ENCODE measurements around the gene RDH16. TPM values are rescaled to one million over a fixed set of nuclear protein-coding genes. Genes with fewer than 3 reads are reported as not detected.

Gene RDH16
- total and polyA plus RNA-seq, 8 donors, result 0.20 to 1.1 (median 0.79) TPM

DNA sequence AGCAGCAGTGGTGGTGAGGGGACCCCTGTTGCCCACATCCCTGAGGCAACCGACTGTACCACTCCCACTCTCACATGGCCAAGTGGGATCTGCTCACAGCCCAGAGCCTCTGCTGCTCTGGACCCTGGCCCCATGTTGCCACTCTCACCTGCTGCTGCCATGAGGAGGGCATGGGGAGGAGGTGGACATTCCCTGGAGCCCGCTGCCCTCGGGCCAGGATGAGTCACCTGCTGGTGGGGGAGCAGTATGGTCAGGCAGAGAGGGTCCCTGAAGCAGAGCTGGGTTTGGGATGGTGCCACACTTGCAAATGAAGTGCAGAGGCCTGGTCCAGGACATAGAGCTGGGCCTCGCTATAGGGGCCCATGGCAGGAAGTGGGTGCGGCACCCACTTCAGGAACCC, 49.3 kb downstream of the RDH16 start:
- H3K27ac ChIP-seq, result no peak overlapping the region
- no peaks in the 10 kb centered on the region for H3K4me1 ChIP-seq
- peaks cover 0 to 27% of the 10 kb centered on the region in 2 donors for H3K9me3 ChIP-seq
- H3K4me3 ChIP-seq, result no peak overlapping the region
- TF ChIP-seq, protein P1, sequence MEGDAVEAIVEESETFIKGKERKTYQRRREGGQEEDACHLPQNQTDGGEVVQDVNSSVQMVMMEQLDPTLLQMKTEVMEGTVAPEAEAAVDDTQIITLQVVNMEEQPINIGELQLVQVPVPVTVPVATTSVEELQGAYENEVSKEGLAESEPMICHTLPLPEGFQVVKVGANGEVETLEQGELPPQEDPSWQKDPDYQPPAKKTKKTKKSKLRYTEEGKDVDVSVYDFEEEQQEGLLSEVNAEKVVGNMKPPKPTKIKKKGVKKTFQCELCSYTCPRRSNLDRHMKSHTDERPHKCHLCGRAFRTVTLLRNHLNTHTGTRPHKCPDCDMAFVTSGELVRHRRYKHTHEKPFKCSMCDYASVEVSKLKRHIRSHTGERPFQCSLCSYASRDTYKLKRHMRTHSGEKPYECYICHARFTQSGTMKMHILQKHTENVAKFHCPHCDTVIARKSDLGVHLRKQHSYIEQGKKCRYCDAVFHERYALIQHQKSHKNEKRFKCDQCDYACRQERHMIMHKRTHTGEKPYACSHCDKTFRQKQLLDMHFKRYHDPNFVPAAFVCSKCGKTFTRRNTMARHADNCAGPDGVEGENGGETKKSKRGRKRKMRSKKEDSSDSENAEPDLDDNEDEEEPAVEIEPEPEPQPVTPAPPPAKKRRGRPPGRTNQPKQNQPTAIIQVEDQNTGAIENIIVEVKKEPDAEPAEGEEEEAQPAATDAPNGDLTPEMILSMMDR (IDR thresholded peaks at IDR 0.05), result no peak
- intact Hi-C loops (cut with DNase I), result no loop called here
- DNase-seq (no peak), ATAC-seq (no peak)
- H3K27me3 ChIP-seq, result no peaks in the 10 kb centered on the region
- H3K36me3 ChIP-seq, result no peaks in the 10 kb centered on the region

DNA sequence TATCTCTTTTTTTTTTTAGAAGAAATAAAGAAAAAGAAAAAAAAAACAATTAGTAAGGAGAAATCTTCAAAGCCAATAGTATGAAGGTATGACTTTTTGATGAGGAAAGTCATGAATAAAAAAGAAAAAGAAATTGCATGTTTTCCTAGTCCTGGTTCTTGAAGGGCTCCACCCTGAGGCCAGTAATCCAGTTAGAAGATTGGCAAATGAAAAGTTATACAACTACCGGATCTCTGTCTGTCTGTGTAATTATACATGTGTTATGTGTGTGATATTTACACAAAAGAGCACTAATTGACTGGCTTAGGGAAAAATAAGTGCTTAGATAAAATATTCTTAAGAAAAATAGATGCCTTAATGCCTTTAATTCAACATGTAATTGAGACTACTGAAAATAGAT, 51.6 kb downstream of the RDH16 start:
- H3K4me1 ChIP-seq, result no peaks in the 10 kb centered on the region
- H3K27ac ChIP-seq, result no peak overlapping the region
- H3K4me3 ChIP-seq, result no peak overlapping the region
- intact Hi-C loops (cut with DNase I), result no loop called here
- no peak for ATAC-seq
- H3K36me3 ChIP-seq, result no peaks in the 10 kb centered on the region
- no peak for DNase-seq
- H3K27me3 ChIP-seq, result no peaks in the 10 kb centered on the region
- TF ChIP-seq, protein P1 (IDR thresholded peaks at IDR 0.05), result no peak
- H3K9me3 ChIP-seq, result peaks cover 0 to 50% of the 10 kb centered on the region in 2 donors

DNA sequence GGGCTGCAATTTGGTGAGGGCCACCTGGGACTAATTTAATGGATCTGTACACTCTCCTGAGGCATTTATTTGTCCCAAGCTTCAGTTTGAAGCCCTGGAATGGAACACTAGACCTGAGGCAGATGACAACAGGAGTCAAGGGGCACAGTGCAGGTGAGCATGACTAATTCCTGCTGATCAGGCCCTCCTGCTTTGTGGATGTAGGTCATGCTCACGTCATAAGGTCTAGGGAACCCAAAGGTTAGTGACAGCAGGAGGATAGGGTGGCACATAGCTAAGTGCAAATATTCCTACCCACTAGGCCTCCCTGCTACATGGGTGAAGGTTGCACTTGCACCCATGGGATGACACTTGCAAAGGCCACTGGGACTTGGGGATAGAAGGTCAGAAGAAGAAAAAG, 54.0 kb downstream of the RDH16 start:
- intact Hi-C loops (cut with DNase I), result no loop called here
- TF ChIP-seq, protein P1 (IDR thresholded peaks at IDR 0.05), result no peak

More for the DNA sequence above, 54.0 kb downstream of the RDH16 start:
- Histone ChIP-seq H3K9me3 (peaks cover 0 to 50% of the 10 kb centered on the region in 2 donors), H3K27ac (no peak overlapping the region), H3K4me1 (no peaks in the 10 kb centered on the region), H3K4me3 (no peak overlapping the region), H3K36me3 (no peaks in the 10 kb centered on the region), H3K27me3 (no peaks in the 10 kb centered on the region)
- no peak for DNase-seq
- no peak for ATAC-seq

Other genes with a start within 250 kb of the RDH16 start
- 100 to 1,000 TPM; 531 to 592 TPM for gene NACA, start 232.3 kb downstream of the RDH16 start, total RNA-seq
- gene NACA, start 232.3 kb downstream of the RDH16 start, polyA plus RNA-seq (ENCODE audit: insufficient read length in 6 of 6), result 1,000 to 10,000 TPM; 2,221 to 2,541 (median 2,372) TPM
- 10 to 100 TPM in 1 of 2 donors, 1 to 10 TPM in 1; 7.2 to 13.6 TPM for gene PRIM1, start 205.3 kb downstream of the RDH16 start, total RNA-seq
- 10 to 100 TPM; 19.9 to 28.5 (median 23.2) TPM for gene PRIM1, start 205.3 kb downstream of the RDH16 start, polyA plus RNA-seq (ENCODE audit: insufficient read length in 6 of 6)
- gene HSD17B6, start 194.3 kb downstream of the RDH16 start, total RNA-seq, result 10 to 100 TPM; 40.7 to 63.0 TPM
- gene HSD17B6, start 194.3 kb downstream of the RDH16 start, polyA plus RNA-seq (ENCODE audit: insufficient read length in 6 of 6), result 1 to 10 TPM in 5 of 6 donors, under 1 TPM in 1; 0.57 to 4.8 (median 1.8) TPM
- gene SDR9C7, start 23.2 kb downstream of the RDH16 start, total RNA-seq, result not detected
- gene SDR9C7, start 23.2 kb downstream of the RDH16 start, polyA plus RNA-seq (ENCODE audit: insufficient read length in 6 of 6), result under 1 TPM in 5 of 6 donors, not detected in 1; 0.10 to 0.21 (median 0.18) TPM
- 1 to 10 TPM; 3.8 to 6.1 TPM for gene ZBTB39, start 48.9 kb upstream of the RDH16 start, total RNA-seq
- gene ZBTB39, start 48.9 kb upstream of the RDH16 start, polyA plus RNA-seq (ENCODE audit: insufficient read length in 6 of 6), result 10 to 100 TPM in 5 of 6 donors, 1 to 10 TPM in 1; 9.0 to 12.4 (median 11.5) TPM
- gene TAC3, start 58.9 kb upstream of the RDH16 start, total RNA-seq, result not detected
- 1 to 10 TPM in 1 of 6 donors, under 1 TPM in 5; 0.31 to 1.1 (median 0.73) TPM for gene TAC3, start 58.9 kb upstream of the RDH16 start, polyA plus RNA-seq (ENCODE audit: insufficient read length in 6 of 6)
- gene MYO1A, start 92.5 kb upstream of the RDH16 start, total RNA-seq, result under 1 TPM; 0.26 to 0.29 TPM
- under 1 TPM in 4 of 6 donors, not detected in 2; 0.07 to 0.23 (median 0.13) TPM for gene MYO1A, start 92.5 kb upstream of the RDH16 start, polyA plus RNA-seq (ENCODE audit: insufficient read length in 6 of 6)
- gene NEMP1, start 121.2 kb upstream of the RDH16 start, total RNA-seq, result 10 to 100 TPM; 16.4 to 17.9 TPM
- gene NEMP1, start 121.2 kb upstream of the RDH16 start, polyA plus RNA-seq (ENCODE audit: insufficient read length in 6 of 6), result 10 to 100 TPM; 21.5 to 29.2 (median 28.0) TPM
- 10 to 100 TPM; 28.4 to 40.1 TPM for gene NAB2, start 131.5 kb upstream of the RDH16 start, total RNA-seq
- 10 to 100 TPM; 38.4 to 52.0 (median 45.7) TPM for gene NAB2, start 131.5 kb upstream of the RDH16 start, polyA plus RNA-seq (ENCODE audit: insufficient read length in 6 of 6)
- 100 to 1,000 TPM; 200 to 237 TPM for gene STAT6, start 153.8 kb upstream of the RDH16 start, total RNA-seq
- 100 to 1,000 TPM; 137 to 173 (median 162) TPM for gene STAT6, start 153.8 kb upstream of the RDH16 start, polyA plus RNA-seq (ENCODE audit: insufficient read length in 6 of 6)
- 100 to 1,000 TPM; 228 to 325 TPM for gene LRP1, start 170.9 kb upstream of the RDH16 start, total RNA-seq
- 100 to 1,000 TPM; 108 to 149 (median 131) TPM for gene LRP1, start 170.9 kb upstream of the RDH16 start, polyA plus RNA-seq (ENCODE audit: insufficient read length in 6 of 6)
- gene LRP1-AS, start 190.0 kb upstream of the RDH16 start, total RNA-seq, result not detected
- gene LRP1-AS, start 190.0 kb upstream of the RDH16 start, polyA plus RNA-seq (ENCODE audit: insufficient read length in 6 of 6), result 1 to 10 TPM in 1 of 6 donors, under 1 TPM in 4, not detected in 1; 0.24 to 1.0 (median 0.69) TPM